Caco-2 (cell line): ENCODE results near the gene TBX21. TPM values are rescaled to one million over a fixed set of nuclear protein-coding genes. Genes with fewer than 3 reads are reported as not detected.
A peak's percentile ranks its signal among the peaks of the same experiment; 100 is the strongest.

Source experiments
- BruUV-seq: library from RNA; stranded (reverse); fragments of 400-500 nt; replicated peaks from 2 replicates; lab custom pipeline; 2021; lab: Mats Ljungman, UMichigan
- CTCF ChIA-PET: fragments of 300-600 bp; sonication (Branson Sonifier 250); formaldehyde crosslinking; loops from one replicate; lab custom pipeline; 2022; ENCODE audit warnings: antibody characterized with exemption; lab: Charles Lee
- POLR2A ChIA-PET: fragments of 300-600 bp; sonication (Branson Sonifier 250); formaldehyde crosslinking; loops from one replicate; lab custom pipeline; 2022; ENCODE audit warnings: antibody characterized with exemption; lab: Charles Lee
- DNase-seq, 2 experiments: peaks; one replicate each; pipeline versions ENCODE4 v3.0.0 to v3.0.0-alpha.2; 2020 to 2022
- H3K27me3 ChIP-seq: replicated peaks from 2 replicates; pipeline ENCODE4 v1.6.0; 2011; ENCODE audit warnings: low read length; ENCODE audit not compliant: control insufficient read depth, insufficient read depth
- H3K36me3 ChIP-seq: 2 replicates; pipeline ENCODE4 v1.5.1; 2011; ENCODE audit warnings: low read length; ENCODE audit not compliant: control insufficient read depth, insufficient read depth
- H3K4me1 ChIP-seq: fragments of 250-450 bp; sonication (Bioruptor Pico); 2 replicates; pipeline ENCODE4 v1.5.1; 2020; ENCODE audit warnings: mild to moderate bottlenecking
- H3K4me3 ChIP-seq: 2 replicates; pipeline ENCODE4 v1.5.1; 2011; ENCODE audit warnings: low read depth, mild to moderate bottlenecking, control low read depth, low read length
- H3K9me3 ChIP-seq: fragments of 250-450 bp; sonication (Bioruptor Pico); 2 replicates; pipeline ENCODE4 v1.5.1; 2020; ENCODE audit warnings: mild to moderate bottlenecking, moderate library complexity
- H3K27ac Mint-ChIP-seq: one replicate; pipeline ENCODE4 v1.8.0; 2022; ENCODE audit warnings: mixed read lengths; ENCODE audit not compliant: unreplicated experiment
- H3K27me3 Mint-ChIP-seq: one replicate; pipeline ENCODE4 v1.8.0; 2022; ENCODE audit warnings: mixed read lengths; ENCODE audit not compliant: insufficient read depth, unreplicated experiment
- H3K36me3 Mint-ChIP-seq: one replicate; pipeline ENCODE4 v1.8.0; 2022; ENCODE audit warnings: mild to moderate bottlenecking, mixed read lengths; ENCODE audit not compliant: insufficient read depth, unreplicated experiment
- H3K4me1 Mint-ChIP-seq: one replicate; pipeline ENCODE4 v1.8.0; 2022; ENCODE audit warnings: low read depth, mixed read lengths; ENCODE audit not compliant: unreplicated experiment
- H3K4me3 Mint-ChIP-seq: one replicate; pipeline ENCODE4 v1.8.0; 2022; ENCODE audit warnings: mild to moderate bottlenecking, moderate library complexity, mixed read lengths; ENCODE audit not compliant: unreplicated experiment
- H3K9me3 Mint-ChIP-seq: one replicate; pipeline ENCODE4 v1.8.0; 2022; ENCODE audit warnings: mixed read lengths; ENCODE audit not compliant: unreplicated experiment
- intact Hi-C: fragments of 100-400 bp; cut with micrococcal nuclease; formaldehyde crosslinking; loops from one replicate; pipeline ENCODE4 v1.10.0; 2022; ENCODE audit not compliant: unreplicated experiment
- total RNA-seq: library from RNA; stranded (reverse); gene quantifications from 2 replicates; pipeline ENCODE4 v1.2.3, GENCODE V29; 2022
- TF ChIP-seq, protein P1 (sequence below), 2 experiments: fragments of 200-600 bp in 1 of 2; IDR thresholded peaks; 1 replicate in 1 of 2; 2 replicates in 1 of 2; pipeline versions ENCODE4 v1.5.1 to v1.8.0; 2011 to 2022; ENCODE audit warnings: antibody characterized with exemption in 1 of 2, control low read depth in 1 of 2, inconsistent platforms in 1 of 2, low read depth in 1 of 2, low read length in 1 of 2, mild to moderate bottlenecking in 1 of 2, moderate library complexity in 1 of 2; ENCODE audit not compliant: insufficient read depth in 1 of 2, severe bottlenecking in 1 of 2, unreplicated experiment in 1 of 2

The TBX21 gene
- total RNA-seq, 1 experiment from 2014 or later, result not detected

DNA sequence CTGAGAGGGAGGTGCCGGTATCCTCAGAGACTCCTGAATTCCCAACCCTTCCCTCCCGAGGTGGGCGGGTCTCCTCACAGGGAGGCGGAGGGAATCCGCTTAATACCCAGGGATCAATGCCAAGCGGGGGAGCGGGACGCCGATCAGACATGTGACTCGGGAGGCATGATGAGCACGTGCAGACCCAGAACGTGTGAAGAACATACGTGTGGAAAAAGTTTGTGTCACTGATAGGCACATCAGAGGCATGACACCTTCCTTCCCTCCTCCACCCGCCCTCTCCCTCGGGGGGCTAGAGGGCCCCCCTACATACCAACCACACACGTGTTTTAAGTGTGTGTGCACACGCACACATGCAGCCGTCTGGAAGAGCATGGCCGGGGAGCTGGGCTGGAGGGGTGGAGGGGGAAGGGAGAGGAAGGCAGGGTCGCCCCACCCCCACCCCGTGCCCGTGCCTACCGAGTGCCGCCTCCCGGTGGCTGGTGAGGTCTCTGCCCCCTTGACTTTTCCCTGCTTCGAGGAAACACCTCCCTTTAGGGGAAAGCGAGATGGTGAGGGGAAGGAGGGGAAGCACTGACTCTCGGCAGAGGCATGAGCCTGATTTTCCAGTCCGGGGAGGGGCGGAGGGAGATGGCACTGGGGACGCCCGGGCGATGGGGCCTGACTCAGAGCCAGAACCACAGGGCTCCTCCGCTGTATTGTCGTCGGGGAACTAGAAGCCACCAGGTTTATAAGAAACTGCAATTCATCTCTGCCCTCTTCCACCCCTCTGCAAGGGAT is 12.1 kb upstream of the TBX21 start:
- Mint-ChIP-seq H3K4me3 (no peak overlapping the region), H3K27me3 (peaks cover 29% of the 10 kb centered on the region), H3K9me3 (no peaks in the 10 kb centered on the region), H3K4me1 (peaks cover 6% of the 10 kb centered on the region), H3K36me3 (no peaks in the 10 kb centered on the region), H3K27ac (no peak overlapping the region)
- TF ChIP-seq, protein P1, sequence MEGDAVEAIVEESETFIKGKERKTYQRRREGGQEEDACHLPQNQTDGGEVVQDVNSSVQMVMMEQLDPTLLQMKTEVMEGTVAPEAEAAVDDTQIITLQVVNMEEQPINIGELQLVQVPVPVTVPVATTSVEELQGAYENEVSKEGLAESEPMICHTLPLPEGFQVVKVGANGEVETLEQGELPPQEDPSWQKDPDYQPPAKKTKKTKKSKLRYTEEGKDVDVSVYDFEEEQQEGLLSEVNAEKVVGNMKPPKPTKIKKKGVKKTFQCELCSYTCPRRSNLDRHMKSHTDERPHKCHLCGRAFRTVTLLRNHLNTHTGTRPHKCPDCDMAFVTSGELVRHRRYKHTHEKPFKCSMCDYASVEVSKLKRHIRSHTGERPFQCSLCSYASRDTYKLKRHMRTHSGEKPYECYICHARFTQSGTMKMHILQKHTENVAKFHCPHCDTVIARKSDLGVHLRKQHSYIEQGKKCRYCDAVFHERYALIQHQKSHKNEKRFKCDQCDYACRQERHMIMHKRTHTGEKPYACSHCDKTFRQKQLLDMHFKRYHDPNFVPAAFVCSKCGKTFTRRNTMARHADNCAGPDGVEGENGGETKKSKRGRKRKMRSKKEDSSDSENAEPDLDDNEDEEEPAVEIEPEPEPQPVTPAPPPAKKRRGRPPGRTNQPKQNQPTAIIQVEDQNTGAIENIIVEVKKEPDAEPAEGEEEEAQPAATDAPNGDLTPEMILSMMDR (IDR thresholded peaks at IDR 0.05; ENCODE audit: insufficient read depth in 1 of 2, low read depth in 1 of 2, low read length in 1 of 2, severe bottlenecking in 1 of 2, unreplicated experiment in 1 of 2), result peak in 1 of 2 experiments; percentile 24
- Histone ChIP-seq H3K9me3 (no peaks in the 10 kb centered on the region), H3K4me3 (no peak overlapping the region), H3K4me1 (peaks cover 10% of the 10 kb centered on the region; the same call in 1 of the 2 replicates), H3K27me3 (peaks cover 9% of the 10 kb centered on the region), H3K36me3 (no peaks in the 10 kb centered on the region)
- POLR2A ChIA-PET, result no interaction called here
- intact Hi-C loops, result no loop called here
- peak in 1 of 2 experiments; percentile 60 for DNase-seq
- CTCF ChIA-PET, result interaction anchor here (1.4 kb wide), 1 partner anchor 12 kb away, joined by 7 read pairs; the partner anchor contains the start of gene TBX21
- no TSS peak for BruUV-seq

DNA sequence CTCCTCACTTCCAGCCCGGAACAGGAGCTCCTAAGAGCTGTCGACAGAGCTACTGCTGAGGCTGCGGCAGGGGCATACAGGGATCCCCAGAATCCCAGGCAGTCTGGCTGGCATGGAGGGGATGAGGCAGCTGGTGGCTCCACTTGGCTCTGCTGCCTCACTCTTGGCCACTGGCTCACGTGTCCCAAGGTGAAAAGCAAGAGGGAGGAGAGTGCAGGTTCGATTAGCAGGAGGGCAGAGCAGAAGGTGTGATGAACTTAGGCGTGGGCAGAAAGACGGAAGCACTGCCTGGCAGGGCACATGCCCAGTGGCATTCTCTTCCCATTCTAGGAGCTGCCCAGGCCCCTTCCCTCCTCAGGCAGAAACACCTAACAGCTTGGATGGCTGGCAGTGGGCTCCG is 11.3 kb upstream of the TBX21 start:
- no TSS peak for BruUV-seq
- Mint-ChIP-seq H3K27me3 (peaks cover 33% of the 10 kb centered on the region), H3K4me1 (peaks cover 6% of the 10 kb centered on the region), H3K36me3 (no peaks in the 10 kb centered on the region), H3K9me3 (no peaks in the 10 kb centered on the region), H3K27ac (no peak overlapping the region), H3K4me3 (no peak overlapping the region)
- H3K4me1 ChIP-seq, result peaks cover 10% of the 10 kb centered on the region; the same call in 1 of the 2 replicates
- POLR2A ChIA-PET, result no interaction called here
- no peak for DNase-seq
- CTCF ChIA-PET, result no interaction called here
- no peaks in the 10 kb centered on the region for H3K36me3 ChIP-seq
- no peaks in the 10 kb centered on the region for H3K9me3 ChIP-seq
- peaks cover 9% of the 10 kb centered on the region for H3K27me3 ChIP-seq
- no peak overlapping the region for H3K4me3 ChIP-seq
- intact Hi-C loops, result no loop called here
- TF ChIP-seq, protein P1 (IDR thresholded peaks at IDR 0.05; ENCODE audit: insufficient read depth in 1 of 2, low read depth in 1 of 2, low read length in 1 of 2, severe bottlenecking in 1 of 2, unreplicated experiment in 1 of 2), result no peak

- Histone ChIP-seq H3K4me3 (no peak overlapping the region), H3K9me3 (no peaks in the 10 kb centered on the region), H3K4me1 (peaks cover 10% of the 10 kb centered on the region; the same call in 1 of the 2 replicates), H3K27me3 (peaks cover 7% of the 10 kb centered on the region), H3K36me3 (no peaks in the 10 kb centered on the region)
- TF ChIP-seq, protein P1 (IDR thresholded peaks at IDR 0.05; ENCODE audit: insufficient read depth in 1 of 2, low read depth in 1 of 2, low read length in 1 of 2, severe bottlenecking in 1 of 2, unreplicated experiment in 1 of 2), result no peak
- no TSS peak for BruUV-seq
- Mint-ChIP-seq H3K4me1 (no peaks in the 10 kb centered on the region), H3K36me3 (no peaks in the 10 kb centered on the region), H3K9me3 (no peaks in the 10 kb centered on the region), H3K27ac (no peak overlapping the region), H3K27me3 (peaks cover 23% of the 10 kb centered on the region), H3K4me3 (no peak overlapping the region)
- DNase-seq, result no peak
- ChIA-PET CTCF (interaction anchor here (1.4 kb wide), 1 partner anchor 8 kb away, joined by 5 read pairs; the partner anchor contains the start of gene TBX21), POLR2A (no interaction called here)
- intact Hi-C loops, result no loop called here
These were observed 8.3 kb upstream of the TBX21 start for GRCh38 chr17:47724705-47725104.
